Cardiac fibroblast (primary cell): Measurements from ENCODE around the gene SERTAD2.
A peak's percentile ranks its signal among the peaks of the same experiment; 100 is the strongest.

Source experiments
- DNase-seq, 2 donors: peaks; one replicate each; pipeline versions ENCODE4 v3.0.0 to v3.0.0-alpha.2; 2010; ENCODE audit warnings: low read depth in 2 of 2
- H3K4me3 ChIP-seq, 2 donors: replicated peaks in 1 of 2; 1 replicate in 1 of 2; 2 replicates in 1 of 2; pipeline ENCODE4 v1.5.1; 2011; ENCODE audit warnings: low read depth in 2 of 2, low read length in 2 of 2, mild to moderate bottlenecking in 2 of 2, moderate library complexity in 1 of 2
- TF ChIP-seq, protein P1 (sequence below): IDR thresholded peaks from one replicate; pipeline ENCODE4 v1.5.1; 2011; ENCODE audit warnings: low read depth, mild to moderate bottlenecking, low read length, inconsistent platforms

SERTAD2 gene

DNA sequence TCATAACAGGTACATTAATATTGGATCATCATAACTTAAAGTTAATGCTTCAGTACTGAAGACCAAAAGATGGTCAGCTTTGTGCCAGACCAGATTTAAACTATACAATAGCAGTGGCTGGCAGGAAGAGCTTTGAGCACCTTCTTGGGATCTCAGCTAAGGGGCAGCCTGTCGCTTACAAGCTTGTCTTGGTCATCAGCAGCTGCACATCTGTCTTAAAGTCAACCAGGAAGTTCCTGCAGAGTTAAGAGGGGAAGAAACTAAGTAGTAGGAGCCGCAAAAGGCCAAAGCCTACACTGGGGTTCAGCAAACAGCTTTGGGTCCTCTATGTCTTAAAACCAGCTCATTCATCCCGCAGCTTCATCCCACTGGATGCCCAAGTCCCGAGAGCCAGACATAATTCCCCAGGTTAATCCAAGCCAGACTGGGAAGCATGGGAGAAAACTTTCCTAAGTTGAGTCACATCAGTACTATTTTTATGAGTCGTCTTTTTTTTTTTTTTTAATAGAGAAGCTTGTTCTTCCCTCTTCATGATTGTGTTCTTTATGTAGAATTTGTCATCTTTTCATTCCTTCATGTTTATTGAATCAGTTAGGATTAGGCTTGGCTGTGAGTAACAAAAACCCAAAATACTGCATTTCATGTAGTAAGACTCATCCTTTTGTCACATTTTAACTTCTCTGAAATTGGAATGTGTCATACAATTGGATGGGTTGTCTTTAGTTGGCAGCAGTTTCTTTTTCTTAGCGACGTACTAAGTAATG lies 59.3 kb downstream of the SERTAD2 start:
- TF ChIP-seq, protein P1, sequence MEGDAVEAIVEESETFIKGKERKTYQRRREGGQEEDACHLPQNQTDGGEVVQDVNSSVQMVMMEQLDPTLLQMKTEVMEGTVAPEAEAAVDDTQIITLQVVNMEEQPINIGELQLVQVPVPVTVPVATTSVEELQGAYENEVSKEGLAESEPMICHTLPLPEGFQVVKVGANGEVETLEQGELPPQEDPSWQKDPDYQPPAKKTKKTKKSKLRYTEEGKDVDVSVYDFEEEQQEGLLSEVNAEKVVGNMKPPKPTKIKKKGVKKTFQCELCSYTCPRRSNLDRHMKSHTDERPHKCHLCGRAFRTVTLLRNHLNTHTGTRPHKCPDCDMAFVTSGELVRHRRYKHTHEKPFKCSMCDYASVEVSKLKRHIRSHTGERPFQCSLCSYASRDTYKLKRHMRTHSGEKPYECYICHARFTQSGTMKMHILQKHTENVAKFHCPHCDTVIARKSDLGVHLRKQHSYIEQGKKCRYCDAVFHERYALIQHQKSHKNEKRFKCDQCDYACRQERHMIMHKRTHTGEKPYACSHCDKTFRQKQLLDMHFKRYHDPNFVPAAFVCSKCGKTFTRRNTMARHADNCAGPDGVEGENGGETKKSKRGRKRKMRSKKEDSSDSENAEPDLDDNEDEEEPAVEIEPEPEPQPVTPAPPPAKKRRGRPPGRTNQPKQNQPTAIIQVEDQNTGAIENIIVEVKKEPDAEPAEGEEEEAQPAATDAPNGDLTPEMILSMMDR, result no peak
- DNase-seq, result peak in 1 of 2 donors; percentile 68
- no peak overlapping the region for H3K4me3 ChIP-seq

DNA sequence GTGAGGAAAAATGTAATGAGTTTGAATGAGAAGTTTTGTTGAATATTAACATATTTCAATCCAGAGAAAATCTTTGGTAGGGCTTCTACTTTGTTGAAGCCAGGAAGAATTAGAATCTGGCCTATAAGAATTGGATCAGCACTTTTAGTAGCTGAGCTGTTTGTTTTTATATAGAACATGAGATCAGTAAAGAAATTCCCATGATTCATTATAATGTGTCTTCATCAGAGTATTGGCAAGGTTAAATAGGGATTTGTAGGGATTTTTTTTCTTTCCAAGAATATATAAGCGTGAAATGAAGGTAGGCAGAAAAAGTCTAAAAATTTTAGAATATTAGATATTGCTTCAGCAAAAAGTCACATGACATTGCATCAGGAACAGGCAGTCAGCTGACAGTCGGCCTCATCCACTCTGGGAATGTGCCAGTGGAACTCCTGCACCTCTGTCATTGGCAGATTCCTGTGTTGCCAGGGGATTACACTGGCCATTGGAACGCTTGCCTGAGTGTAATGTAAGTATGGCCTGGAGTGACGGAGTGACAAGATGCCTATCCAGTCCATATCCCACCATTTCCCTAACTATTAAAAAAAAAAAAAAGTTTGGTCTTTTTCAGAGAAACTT lies 60.6 kb downstream of the SERTAD2 start:
- H3K4me3 ChIP-seq, result no peak overlapping the region
- DNase-seq, result peak; percentile 22 to 35
- TF ChIP-seq, protein P1, result no peak

DNA sequence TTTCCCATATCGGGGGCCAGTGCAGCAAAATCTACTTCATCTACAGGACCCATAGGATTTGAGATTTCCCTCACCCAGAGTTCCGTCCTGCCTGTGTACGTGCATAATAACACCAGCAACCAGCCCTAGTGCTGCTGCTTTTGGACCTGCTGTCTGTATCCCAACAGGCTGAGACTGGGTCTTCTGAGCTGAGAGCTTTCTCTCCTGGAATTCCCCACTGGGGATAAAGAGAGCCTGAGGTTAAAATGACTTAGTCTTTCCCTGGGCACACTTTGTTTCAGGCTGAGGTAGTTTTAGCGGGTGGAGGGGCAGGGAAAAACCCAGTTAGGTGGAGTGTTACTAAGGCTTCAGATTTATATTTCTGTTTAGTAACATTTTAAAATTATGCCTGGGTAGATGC lies 62.5 kb downstream of the SERTAD2 start:
- TF ChIP-seq, protein P1, result no peak
- H3K4me3 ChIP-seq, result no peak overlapping the region
- DNase-seq, result no peak

DNA sequence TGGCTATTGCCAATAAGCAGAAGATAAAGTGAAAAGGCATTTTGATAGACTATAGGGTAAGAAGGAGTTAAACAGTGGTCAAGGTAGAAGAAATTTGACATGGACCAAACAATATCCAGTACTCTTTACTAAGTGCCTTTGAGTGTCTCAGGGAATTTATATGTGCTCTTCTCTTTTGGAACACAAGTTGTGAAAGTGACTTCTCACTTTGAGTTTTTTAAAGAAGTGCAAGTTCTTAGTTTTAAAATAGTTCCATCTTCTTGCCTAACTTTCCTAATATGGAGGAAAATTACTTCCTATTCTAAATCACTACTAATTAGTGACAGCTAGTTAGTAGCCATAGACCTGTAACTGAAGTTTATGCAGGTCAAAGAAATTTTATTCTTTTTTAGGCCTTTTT lies 66.2 kb downstream of the SERTAD2 start:
- no peak overlapping the region for H3K4me3 ChIP-seq
- TF ChIP-seq, protein P1, result no peak
- no peak for DNase-seq

DNA sequence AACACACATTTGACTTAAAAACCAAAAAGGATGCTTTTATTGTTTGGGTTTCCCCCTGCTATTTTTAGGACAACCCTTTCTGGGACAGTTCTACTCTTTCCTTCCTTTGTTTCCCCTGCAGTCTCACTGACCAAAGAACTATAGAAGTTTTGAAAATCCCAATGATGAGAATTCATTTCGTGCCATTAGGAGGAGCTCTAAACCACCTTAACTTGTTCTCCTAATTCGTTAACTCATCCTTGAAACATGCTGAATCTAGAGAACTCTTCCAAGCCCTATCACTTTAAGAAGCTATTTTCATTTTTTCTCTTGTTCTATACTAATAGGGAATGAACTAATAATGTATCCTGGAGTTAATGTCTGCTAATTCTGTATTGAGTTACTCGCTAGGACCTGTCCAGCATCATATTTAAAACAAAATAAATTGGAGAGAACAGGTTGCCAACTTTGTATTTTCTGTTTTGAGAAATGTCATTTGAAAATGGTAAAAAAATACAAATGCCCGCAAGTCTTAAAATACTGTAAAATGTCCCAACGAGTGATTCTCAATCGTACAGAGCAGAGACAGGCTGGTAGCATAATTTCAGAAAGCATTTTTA lies 66.7 kb downstream of the SERTAD2 start:
- H3K4me3 ChIP-seq, result no peak overlapping the region
- peak; percentile 75 to 78 for DNase-seq
- TF ChIP-seq, protein P1, result peak; percentile 54

DNA sequence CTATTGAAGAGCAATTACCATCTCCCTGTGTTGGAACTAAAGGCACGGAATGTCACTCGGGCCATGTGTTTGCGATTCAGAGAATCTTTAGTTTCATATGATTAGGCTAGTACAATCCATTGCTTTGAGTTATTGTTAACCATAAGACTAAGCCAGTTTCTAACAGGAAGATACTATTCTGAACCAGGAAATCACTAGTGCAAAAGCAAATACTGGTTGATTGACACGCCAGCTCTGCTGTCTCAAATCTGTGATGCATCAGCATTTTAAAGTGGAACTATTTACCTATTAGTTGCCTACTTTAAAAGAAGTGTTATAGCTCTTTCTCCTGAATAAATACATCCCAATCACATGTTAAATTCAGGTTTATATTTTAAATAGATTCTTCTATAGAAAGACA lies 67.7 kb downstream of the SERTAD2 start:
- DNase-seq, result no peak
- no peak overlapping the region for H3K4me3 ChIP-seq
- TF ChIP-seq, protein P1, result no peak
